Panc1 (cell line): Measurements from ENCODE around the gene CISTR.

Experiments used
- POLR2AphosphoS5 ChIP-seq: IDR thresholded peaks from 2 replicates; pipeline ENCODE4 v1.6.1; 2012; ENCODE audit warnings: mild to moderate bottlenecking, low read depth, low read length, moderate library complexity
- TF ChIP-seq, protein P1 (sequence below): fragments of 450-650 bp; IDR thresholded peaks from 2 replicates; pipeline ENCODE4 v1.5.1; 2017; ENCODE audit warnings: mild to moderate bottlenecking
- TF ChIP-seq, protein P2 (sequence below), 2 experiments: IDR thresholded peaks; 2 replicates each; pipeline ENCODE4 v1.6.1; 2011 to 2012; ENCODE audit warnings: low read depth in 2 of 2, control low read depth in 1 of 2, low read length in 1 of 2, mild to moderate bottlenecking in 1 of 2, moderate library complexity in 1 of 2; ENCODE audit not compliant: insufficient read depth in 1 of 2

DNA sequence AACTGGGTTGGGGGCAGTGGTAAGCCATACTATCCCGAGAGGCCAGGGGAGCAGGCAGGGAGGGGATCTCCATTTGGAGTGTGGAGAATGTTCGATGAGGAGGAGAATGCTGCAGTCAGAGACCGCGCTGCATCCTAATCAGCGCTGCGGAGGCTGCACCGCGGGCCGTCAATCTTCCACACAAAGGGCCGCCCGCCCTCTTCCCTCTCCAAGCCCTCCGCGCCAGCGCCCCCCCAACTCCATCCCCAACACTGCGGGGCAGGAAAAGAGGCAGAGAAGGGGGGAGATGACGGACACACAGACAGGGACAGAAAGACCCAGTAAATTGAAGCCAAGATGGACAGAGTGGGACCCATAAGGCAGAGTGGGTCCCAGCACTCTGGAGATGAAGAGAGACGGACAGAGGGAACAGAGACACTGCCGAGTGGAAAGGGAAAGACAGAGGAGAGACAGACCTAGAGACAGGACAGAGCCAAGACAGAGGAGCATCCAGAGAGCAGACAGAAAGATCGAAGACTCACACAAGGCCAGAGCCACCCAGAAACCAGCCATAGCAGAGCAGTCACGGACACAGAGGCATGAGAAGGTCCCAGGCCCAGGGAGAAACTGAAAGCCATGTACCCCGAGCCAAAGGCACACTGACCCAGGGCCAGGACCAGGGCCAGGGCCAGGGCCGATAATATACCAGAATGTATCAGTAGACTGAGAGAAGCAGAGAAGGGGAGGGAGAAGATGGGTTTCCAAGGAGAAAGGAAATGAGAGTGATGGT lies 3.5 kb downstream of the CISTR start:
- TF ChIP-seq, protein P1, sequence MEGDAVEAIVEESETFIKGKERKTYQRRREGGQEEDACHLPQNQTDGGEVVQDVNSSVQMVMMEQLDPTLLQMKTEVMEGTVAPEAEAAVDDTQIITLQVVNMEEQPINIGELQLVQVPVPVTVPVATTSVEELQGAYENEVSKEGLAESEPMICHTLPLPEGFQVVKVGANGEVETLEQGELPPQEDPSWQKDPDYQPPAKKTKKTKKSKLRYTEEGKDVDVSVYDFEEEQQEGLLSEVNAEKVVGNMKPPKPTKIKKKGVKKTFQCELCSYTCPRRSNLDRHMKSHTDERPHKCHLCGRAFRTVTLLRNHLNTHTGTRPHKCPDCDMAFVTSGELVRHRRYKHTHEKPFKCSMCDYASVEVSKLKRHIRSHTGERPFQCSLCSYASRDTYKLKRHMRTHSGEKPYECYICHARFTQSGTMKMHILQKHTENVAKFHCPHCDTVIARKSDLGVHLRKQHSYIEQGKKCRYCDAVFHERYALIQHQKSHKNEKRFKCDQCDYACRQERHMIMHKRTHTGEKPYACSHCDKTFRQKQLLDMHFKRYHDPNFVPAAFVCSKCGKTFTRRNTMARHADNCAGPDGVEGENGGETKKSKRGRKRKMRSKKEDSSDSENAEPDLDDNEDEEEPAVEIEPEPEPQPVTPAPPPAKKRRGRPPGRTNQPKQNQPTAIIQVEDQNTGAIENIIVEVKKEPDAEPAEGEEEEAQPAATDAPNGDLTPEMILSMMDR, result no peak
- no peak for TF ChIP-seq POLR2AphosphoS5
- TF ChIP-seq, protein P2, sequence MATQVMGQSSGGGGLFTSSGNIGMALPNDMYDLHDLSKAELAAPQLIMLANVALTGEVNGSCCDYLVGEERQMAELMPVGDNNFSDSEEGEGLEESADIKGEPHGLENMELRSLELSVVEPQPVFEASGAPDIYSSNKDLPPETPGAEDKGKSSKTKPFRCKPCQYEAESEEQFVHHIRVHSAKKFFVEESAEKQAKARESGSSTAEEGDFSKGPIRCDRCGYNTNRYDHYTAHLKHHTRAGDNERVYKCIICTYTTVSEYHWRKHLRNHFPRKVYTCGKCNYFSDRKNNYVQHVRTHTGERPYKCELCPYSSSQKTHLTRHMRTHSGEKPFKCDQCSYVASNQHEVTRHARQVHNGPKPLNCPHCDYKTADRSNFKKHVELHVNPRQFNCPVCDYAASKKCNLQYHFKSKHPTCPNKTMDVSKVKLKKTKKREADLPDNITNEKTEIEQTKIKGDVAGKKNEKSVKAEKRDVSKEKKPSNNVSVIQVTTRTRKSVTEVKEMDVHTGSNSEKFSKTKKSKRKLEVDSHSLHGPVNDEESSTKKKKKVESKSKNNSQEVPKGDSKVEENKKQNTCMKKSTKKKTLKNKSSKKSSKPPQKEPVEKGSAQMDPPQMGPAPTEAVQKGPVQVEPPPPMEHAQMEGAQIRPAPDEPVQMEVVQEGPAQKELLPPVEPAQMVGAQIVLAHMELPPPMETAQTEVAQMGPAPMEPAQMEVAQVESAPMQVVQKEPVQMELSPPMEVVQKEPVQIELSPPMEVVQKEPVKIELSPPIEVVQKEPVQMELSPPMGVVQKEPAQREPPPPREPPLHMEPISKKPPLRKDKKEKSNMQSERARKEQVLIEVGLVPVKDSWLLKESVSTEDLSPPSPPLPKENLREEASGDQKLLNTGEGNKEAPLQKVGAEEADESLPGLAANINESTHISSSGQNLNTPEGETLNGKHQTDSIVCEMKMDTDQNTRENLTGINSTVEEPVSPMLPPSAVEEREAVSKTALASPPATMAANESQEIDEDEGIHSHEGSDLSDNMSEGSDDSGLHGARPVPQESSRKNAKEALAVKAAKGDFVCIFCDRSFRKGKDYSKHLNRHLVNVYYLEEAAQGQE (IDR thresholded peaks at IDR 0.05; ENCODE audit: insufficient read depth in 1 of 2, low read depth in 2 of 2, low read length in 1 of 2), result no peak
